Body of pancreas (tissue), 4 donors: ENCODE measurements around the gene PLXNB2. TPM values are rescaled to one million over a fixed set of nuclear protein-coding genes. Genes with fewer than 3 reads are reported as not detected.
A peak's percentile ranks its signal among the peaks of the same experiment; 100 is the strongest.

Experiments used
- ATAC-seq: fragments of 150-250 bp; one replicate; pipeline ENCODE4 v1.9.1; 2016
- DNase-seq, 4 donors: peaks; one replicate each; pipeline ENCODE4 v3.0.0-alpha.2; 2019
- H3K27ac ChIP-seq, 4 donors: fragments of 200-600 bp; sonication (generic); 1 replicate in 3 of 4; 2 replicates in 1 of 4; pipeline versions ENCODE4 v1.5.1 to v1.6.1; 2016 to 2019; ENCODE audit warnings: mild to moderate bottlenecking in 1 of 4, mixed read lengths in 1 of 4, moderate library complexity in 1 of 4
- H3K27me3 ChIP-seq, 2 donors: fragments of 200-600 bp; sonication (generic); one replicate each; pipeline ENCODE4 v1.6.0; 2016; ENCODE audit warnings: mild to moderate bottlenecking in 1 of 2
- H3K36me3 ChIP-seq, 2 donors: fragments of 200-600 bp; sonication (generic); replicated peaks in 1 of 2; 2 replicates each; pipeline ENCODE4 v1.5.1; 2016; ENCODE audit warnings: low read depth in 2 of 2; ENCODE audit not compliant: insufficient read depth in 1 of 2
- H3K4me1 ChIP-seq: fragments of 200-600 bp; sonication (generic); one replicate; pipeline ENCODE4 v1.6.0; 2016
- H3K4me3 ChIP-seq, 2 donors: fragments of 200-600 bp; sonication (generic); 1 replicate in 1 of 2; 2 replicates in 1 of 2; pipeline ENCODE4 v1.5.1; 2016 to 2019
- H3K9me3 ChIP-seq, 3 donors: fragments of 200-600 bp; sonication (generic); 1 replicate in 2 of 3; 2 replicates in 1 of 3; pipeline ENCODE4 v1.5.1; 2016
- POLR2A ChIP-seq, 3 donors: fragments of 450-650 bp; IDR thresholded peaks; one replicate each; pipeline ENCODE4 v1.6.1; 2016; ENCODE audit warnings: antibody characterized with exemption in 3 of 3, mild to moderate bottlenecking in 2 of 3
- WGBS, 2 donors: methylation state at CpG; one replicate each; pipeline ENCODE4 v1.1.5; 2017; 5-methylcytosine and 5-hydroxymethylcytosine counted together
- intact Hi-C: fragments of 100-400 bp; cut with DNase I; formaldehyde crosslinking; loops from one replicate; pipeline ENCODE4 v1.15.1; 2023
- total RNA-seq, 2 donors: library from RNA; depleted of rRNA; stranded (reverse); fragments of >200 nt; gene quantifications; one replicate each; pipeline ENCODE4 v1.1.0, GENCODE V29; 2016
- TF ChIP-seq, protein P1 (sequence below), 7 experiments: fragments of 450-650 bp in 4 of 7; fragments of 200-600 bp in 3 of 7; sonication (generic) in 3 of 7; IDR thresholded peaks; one replicate each; pipeline ENCODE4 v1.5.1; 2016 to 2019; ENCODE audit warnings: antibody characterized with exemption in 7 of 7

The PLXNB2 gene
- total RNA-seq, 2 donors from 2014 or later = 113 to 140 TPM

DNA sequence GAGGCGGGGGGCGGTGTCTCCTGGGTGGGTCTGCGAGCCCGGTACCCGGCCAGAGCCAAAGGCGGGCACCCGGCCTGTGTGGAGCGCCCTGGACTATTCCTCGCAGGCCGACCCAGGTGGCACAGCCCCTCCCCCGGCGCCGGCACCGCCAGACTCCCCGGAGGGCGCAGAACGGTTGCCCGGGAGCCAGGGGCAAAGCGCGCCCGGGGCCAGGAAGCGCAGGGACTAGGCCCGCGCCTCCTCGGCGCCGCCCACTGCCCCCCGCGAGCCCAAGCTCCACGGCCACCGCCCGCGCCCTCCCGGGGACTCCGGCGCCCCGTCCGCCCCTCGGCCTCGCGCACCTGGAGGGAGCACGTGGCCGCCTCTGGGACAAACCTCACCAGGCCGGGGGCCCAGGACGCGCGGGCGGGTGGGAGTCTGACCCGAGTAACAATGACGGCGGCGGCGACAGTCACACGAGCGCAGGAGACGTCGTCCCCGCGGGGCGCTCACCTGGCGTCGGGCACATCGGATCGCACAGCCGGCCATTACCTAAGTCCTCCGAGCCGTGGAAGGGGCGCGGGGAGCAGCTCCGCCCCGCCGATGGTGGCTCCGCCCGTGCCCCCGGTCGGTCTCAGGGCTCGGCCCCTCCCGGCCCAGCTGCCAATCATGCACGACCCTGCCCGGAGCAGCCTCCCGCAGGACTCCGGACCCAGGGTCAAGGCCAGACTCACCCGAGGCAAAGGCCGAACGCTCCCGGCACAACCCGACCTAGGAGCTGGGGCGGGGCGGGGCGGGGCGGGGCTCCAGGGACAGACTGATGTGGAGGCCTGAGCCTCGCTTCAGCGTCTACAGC lies 7.4 kb downstream of the PLXNB2 start:
- ATAC-seq (no peak), DNase-seq (no peak)
- TF ChIP-seq, protein P1, sequence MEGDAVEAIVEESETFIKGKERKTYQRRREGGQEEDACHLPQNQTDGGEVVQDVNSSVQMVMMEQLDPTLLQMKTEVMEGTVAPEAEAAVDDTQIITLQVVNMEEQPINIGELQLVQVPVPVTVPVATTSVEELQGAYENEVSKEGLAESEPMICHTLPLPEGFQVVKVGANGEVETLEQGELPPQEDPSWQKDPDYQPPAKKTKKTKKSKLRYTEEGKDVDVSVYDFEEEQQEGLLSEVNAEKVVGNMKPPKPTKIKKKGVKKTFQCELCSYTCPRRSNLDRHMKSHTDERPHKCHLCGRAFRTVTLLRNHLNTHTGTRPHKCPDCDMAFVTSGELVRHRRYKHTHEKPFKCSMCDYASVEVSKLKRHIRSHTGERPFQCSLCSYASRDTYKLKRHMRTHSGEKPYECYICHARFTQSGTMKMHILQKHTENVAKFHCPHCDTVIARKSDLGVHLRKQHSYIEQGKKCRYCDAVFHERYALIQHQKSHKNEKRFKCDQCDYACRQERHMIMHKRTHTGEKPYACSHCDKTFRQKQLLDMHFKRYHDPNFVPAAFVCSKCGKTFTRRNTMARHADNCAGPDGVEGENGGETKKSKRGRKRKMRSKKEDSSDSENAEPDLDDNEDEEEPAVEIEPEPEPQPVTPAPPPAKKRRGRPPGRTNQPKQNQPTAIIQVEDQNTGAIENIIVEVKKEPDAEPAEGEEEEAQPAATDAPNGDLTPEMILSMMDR (IDR thresholded peaks at IDR 0.05) = no peak
- TF ChIP-seq POLR2A (IDR thresholded peaks at IDR 0.05) = no peak
- no peaks in the 10 kb centered on the region for H3K27me3 ChIP-seq
- intact Hi-C loops = no loop called here
- H3K9me3 ChIP-seq = no peaks in the 10 kb centered on the region
- no peaks in the 10 kb centered on the region for H3K36me3 ChIP-seq
- WGBS, 2 donors = 49 to 80% methylated on average over 6 to 84 of the region's 93 CpGs
- H3K27ac ChIP-seq = peak overlapping the region in 3 of 4 donors; percentile 56 to 91 (median 89)
- H3K4me1 ChIP-seq = peaks cover 96% of the 10 kb centered on the region
- H3K4me3 ChIP-seq = no peak overlapping the region

DNA sequence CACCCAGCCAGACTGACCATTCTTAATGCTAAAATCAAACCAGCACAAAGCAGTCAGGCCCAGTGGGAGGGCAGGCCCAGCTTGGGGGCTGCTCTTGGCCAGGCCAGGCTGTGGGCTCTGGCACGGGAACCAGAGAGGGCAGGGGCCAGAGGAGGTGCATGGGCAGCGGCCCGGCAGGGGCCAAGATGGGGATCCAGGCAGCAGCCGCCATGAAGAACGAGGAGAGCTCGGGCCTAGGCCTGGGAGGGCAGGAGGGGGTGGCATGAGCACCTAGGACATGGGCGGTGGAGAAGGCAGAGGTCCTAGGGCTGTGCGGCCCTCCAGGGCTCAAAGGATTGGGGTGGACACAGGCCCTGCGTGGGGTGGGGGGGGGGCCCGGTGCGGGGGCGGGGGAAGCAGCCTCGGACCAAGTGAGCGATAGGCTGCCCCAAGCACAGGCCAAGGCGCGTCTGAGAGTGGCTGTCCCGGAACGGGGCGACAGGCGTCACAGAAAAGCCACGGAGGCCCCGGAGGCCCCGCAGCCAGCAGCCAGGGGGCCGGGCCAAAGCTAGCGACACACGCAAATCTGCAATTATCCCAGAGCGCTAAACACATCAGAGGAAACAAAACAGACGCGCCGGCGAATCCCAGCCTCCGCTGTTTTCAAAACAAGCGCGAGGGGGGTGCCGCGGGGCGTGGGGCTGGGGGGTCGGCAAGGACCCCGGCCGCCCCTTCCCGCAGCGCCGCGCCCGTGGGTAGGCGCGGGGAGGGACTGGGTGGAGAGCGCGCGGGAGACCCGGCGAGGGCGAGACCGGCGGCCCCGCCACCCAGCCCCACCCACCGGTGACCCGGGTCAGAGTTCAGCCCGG lies 8.3 kb downstream of the PLXNB2 start:
- TF ChIP-seq POLR2A (IDR thresholded peaks at IDR 0.05) = no peak
- TF ChIP-seq, protein P1 (IDR thresholded peaks at IDR 0.05) = no peak
- Histone ChIP-seq H3K27me3 (no peaks in the 10 kb centered on the region), H3K27ac (peak overlapping the region; percentile 42 to 91 (median 72)), H3K36me3 (no peaks in the 10 kb centered on the region), H3K9me3 (no peaks in the 10 kb centered on the region), H3K4me1 (peaks cover 96% of the 10 kb centered on the region), H3K4me3 (no peak overlapping the region)
- WGBS, 2 donors = 59 to 76% methylated on average over 25 to 44 of the region's 59 CpGs
- no peak for ATAC-seq
- intact Hi-C loops = no loop called here
- DNase-seq = no peak

DNA sequence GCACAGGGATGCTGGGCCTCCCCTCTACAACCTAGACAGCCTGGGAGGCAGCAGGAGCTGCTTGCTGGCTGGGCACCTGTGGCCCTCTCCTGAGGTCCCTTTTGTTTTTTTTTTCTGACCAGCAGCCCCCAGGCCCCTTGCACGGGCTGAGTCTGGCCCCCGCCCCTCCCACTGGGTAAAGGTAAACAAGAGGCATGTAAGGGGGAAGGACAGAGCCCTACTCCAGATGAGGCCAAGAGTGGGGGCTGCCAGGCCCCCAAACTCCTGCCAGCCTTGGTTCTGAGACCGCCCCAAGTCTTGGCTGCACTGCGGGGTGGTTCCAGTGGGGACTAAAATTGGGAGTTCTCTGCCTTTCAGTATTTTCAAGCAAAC lies 9.2 kb downstream of the PLXNB2 start:
- ATAC-seq = no peak
- H3K4me3 ChIP-seq = no peak overlapping the region
- no peak for DNase-seq

DNA sequence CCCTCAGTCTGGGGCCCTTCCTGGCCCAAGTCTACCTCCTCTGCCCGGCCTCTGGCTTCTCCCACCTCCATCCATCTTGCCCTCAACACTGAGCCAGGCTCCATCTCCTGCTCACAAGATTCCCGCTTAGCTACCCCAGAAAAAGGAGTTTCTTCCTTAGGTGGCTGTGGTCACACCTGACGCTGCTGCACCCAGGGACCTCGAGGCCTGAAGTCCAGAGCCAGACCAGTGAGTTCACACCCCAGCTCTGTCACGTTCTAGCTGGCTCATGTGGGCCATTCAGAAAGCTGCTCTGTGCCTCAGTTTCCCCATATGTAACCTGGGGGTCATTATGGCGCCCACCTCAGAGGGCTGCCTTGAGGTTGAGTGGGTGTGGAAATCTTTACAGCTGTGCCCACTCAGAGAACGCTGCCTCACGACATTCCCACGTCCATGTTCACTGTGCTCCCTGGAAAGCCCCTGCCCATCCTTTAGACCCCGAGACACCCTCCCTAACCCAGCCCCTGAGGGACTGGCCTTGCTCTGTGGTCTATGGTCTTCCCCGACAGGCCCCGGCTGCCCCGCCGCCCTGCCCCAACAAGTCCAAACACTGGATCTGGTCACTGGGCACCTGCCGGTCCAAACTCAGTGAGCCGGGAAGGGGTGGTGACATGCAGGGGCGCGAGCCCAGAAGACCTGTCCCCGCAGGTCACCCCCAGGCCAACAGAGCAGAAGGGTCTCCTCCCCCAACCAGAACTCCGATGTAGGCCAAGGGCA lies 9.8 kb downstream of the PLXNB2 start:
- Histone ChIP-seq H3K4me3 (no peak overlapping the region), H3K36me3 (no peaks in the 10 kb centered on the region), H3K27ac (peak overlapping the region in 3 of 4 donors; percentile 56 to 89 (median 86)), H3K4me1 (peaks cover 96% of the 10 kb centered on the region), H3K9me3 (no peaks in the 10 kb centered on the region), H3K27me3 (no peaks in the 10 kb centered on the region)
- DNase-seq (no peak), ATAC-seq (no peak)
- intact Hi-C loops = no loop called here
- WGBS, 2 donors = 84 to 89% methylated on average over 16 to 19 of the region's 20 CpGs
- TF ChIP-seq, protein P1 (IDR thresholded peaks at IDR 0.05) = no peak
- TF ChIP-seq POLR2A (IDR thresholded peaks at IDR 0.05) = no peak

More for the DNA sequence above, 9.2 kb downstream of the PLXNB2 start:
- Histone ChIP-seq H3K9me3 (no peaks in the 10 kb centered on the region), H3K27ac (peak overlapping the region in 3 of 4 donors; percentile 56 to 89 (median 86)), H3K36me3 (no peaks in the 10 kb centered on the region), H3K4me1 (peaks cover 96% of the 10 kb centered on the region), H3K27me3 (no peaks in the 10 kb centered on the region)
- no peak for TF ChIP-seq POLR2A (IDR thresholded peaks at IDR 0.05)
- TF ChIP-seq, protein P1 (IDR thresholded peaks at IDR 0.05) = no peak
- WGBS, 2 donors = 70 to 78% methylated on average over 4 of the region's 4 CpGs
- intact Hi-C loops = no loop called here
